Astrocyte of the spinal cord (primary cell): ENCODE data around the gene MRPS5.
"Not testable (repeated sequence)": the region's sequence is repeated elsewhere in the genome, so short reads cannot be mapped to it uniquely, and the experiment has no call there.

Experiments
- DNase-seq: peaks from one replicate; pipeline ENCODE4 v3.0.0; 2011; ENCODE audit warnings: low read depth, low spot score
- H3K4me3 ChIP-seq: 2 replicates; pipeline ENCODE4 v1.5.1; 2011; ENCODE audit warnings: low read depth, mild to moderate bottlenecking, low read length, moderate library complexity
- CTCF ChIP-seq: IDR thresholded peaks from 2 replicates; pipeline ENCODE4 v1.5.1; 2012; ENCODE audit warnings: low read depth, mild to moderate bottlenecking, low read length, inconsistent platforms
- in situ Hi-C: cut with HindIII; loops from 2 replicates; pipeline ENCODE4 v1.10.0; 2017; ENCODE audit warnings: low sequenced_read_pairs

The MRPS5 gene

GRCh38 chr2:95099910-95100309, 21.7 kb downstream of the MRPS5 start:
- in situ Hi-C loops: no loop called here
- no peak overlapping the region for H3K4me3 ChIP-seq
- DNase-seq: no peak
- TF ChIP-seq CTCF: no peak

GRCh38 chr2:95098273-95098672, 23.3 kb downstream of the MRPS5 start:
- in situ Hi-C loops, DNase-seq, H3K4me3 ChIP-seq: not testable (repeated sequence)

- no peak for DNase-seq
- no peak for TF ChIP-seq CTCF
- in situ Hi-C loops: no loop called here
- no peak overlapping the region for H3K4me3 ChIP-seq
Measured at GRCh38 chr2:95091885-95092555, 29.6 kb downstream of the MRPS5 start.

GRCh38 chr2:95087379-95087778, 34.2 kb downstream of the MRPS5 start:
- TF ChIP-seq CTCF: no peak
- no peak overlapping the region for H3K4me3 ChIP-seq
- in situ Hi-C loops: no loop called here
- DNase-seq: no peak

GRCh38 chr2:95086017-95086416, 35.6 kb downstream of the MRPS5 start:
- in situ Hi-C loops: no loop called here

GRCh38 chr2:95082477-95082876, 39.1 kb downstream of the MRPS5 start:
- DNase-seq: no peak
- in situ Hi-C loops: no loop called here
- H3K4me3 ChIP-seq: no peak overlapping the region
- TF ChIP-seq CTCF: no peak

More at GRCh38 chr2:95086017-95086416, 35.6 kb downstream of the MRPS5 start:
- TF ChIP-seq CTCF: no peak
- DNase-seq: no peak
- no peak overlapping the region for H3K4me3 ChIP-seq

- no peak for TF ChIP-seq CTCF
- no peak for DNase-seq
- H3K4me3 ChIP-seq: no peak overlapping the region
- in situ Hi-C loops: no loop called here
Measured at GRCh38 chr2:95079199-95079683, 42.4 kb downstream of the MRPS5 start.
